Fibroblast of skin of abdomen (primary cell): ENCODE data around the gene ATF6.

Source experiments
- DNase-seq: peaks from one replicate; pipeline ENCODE4 v3.0.0-alpha.2; 2013

ATF6 gene

GRCh38 chr1:161978011-161978790, 212.1 kb downstream of the ATF6 start:
- DNase-seq, result no peak

GRCh38 chr1:161981126-161981525, 215.0 kb downstream of the ATF6 start:
- no peak for DNase-seq

DNA sequence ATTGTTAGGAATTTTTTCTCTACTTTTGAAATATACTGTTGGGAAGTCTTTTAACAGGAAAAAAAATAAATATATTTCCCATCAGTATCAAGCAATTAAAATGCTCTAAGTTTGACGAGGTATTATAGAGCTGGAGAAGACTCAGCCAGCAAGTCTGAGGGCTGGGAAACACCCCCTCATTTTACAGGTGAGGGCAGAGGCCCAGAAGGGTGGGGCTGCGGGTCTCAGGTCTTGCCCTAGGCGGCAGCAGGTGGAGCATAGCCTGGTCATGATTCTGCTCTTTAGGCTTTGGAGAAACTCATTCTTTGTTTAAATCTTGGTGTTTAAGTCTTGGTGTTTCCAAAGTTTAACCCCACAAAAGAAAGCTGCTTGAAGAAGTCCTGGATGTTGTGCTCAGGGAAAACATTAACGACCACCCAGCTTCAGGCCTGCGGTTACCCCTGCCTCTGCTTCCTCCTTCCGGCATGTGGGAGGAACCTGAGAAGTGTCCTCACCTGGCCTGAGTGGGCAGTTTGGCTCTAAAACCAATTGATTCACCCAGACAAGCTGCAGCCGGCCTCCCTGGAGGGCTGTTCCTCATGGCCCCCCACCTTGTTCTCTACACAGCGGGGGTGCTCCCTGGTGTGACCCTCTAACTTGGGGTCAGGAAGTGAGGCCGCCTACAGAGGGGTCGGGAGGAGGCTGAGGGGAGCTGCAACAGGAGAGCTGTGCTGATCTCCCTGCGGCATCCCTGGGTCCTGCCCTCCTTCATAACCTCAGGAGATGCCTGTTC, 215.8 kb downstream of the ATF6 start:
- no peak for DNase-seq

GRCh38 chr1:161982507-161982895, 216.4 kb downstream of the ATF6 start:
- DNase-seq, result no peak

DNA sequence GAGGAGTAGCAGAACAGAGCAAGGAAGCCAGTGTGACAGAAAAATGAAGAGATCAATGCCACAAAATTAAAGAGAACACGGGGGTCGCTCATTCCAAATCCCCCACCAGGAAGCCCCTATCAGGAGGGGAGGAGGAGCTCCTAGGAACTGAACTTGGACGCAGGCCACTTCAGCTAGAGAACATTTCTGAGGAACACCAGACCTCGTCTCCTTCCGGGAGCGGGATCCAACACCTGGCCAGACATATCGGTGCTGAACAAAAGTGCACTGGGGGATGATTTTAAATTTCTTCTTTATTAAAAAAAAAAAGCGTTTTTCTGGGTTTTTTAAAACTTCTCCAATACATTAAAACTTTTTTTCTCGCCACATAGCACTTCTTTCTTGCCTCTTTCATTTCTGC, 216.8 kb downstream of the ATF6 start:
- no peak for DNase-seq

- DNase-seq, result no peak
These were observed 217.6 kb downstream of the ATF6 start for GRCh38 chr1:161983725-161984124.

DNA sequence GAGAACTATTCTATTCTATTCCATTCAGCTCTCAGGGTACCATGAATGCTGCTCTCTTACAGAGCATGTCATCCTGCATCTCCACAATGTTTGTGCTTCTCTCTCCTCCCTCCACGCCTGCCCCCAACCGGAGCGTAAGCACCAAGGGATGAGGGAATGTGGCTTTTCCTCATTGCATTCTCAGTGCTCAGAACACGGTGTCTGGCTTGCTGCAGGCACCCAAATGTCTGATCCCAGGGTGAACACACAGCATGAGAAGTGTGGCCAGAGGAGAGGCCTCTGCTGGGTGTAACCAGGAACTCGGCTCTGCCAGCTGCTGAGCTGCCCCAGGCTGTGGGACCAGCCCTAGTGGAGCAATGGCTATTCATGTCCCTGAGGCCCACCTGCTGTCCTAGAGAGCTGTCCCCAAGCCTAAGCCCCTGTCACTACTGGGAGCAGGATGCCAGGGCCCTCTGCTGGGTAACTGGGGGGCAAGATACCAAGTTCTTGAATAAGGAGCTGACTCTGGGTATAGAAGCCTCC, 219.2 kb downstream of the ATF6 start:
- DNase-seq, result no peak

- no peak for DNase-seq
These were observed 220.2 kb downstream of the ATF6 start for GRCh38 chr1:161986328-161986727.

- no peak for DNase-seq
These were observed 221.2 kb downstream of the ATF6 start for GRCh38 chr1:161987303-161987702.

DNA sequence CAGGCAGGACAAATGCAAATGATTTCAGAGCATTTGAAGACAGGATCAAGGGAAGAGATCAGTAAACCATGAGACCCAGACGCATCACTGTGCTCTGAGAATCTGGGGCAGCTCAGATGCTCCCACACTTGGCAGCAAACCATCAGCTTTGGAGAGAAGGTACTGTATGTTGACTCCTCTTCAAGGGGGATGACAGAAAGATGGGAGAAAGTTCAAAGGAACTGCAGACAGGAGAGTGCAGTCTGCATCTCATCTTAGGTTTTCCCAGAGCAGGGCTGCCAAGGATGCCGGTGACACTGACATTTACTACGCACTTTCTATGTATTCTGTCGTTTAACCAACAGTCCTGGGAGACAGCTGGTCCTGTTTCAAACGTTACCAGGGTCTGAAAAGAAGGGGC, 221.8 kb downstream of the ATF6 start:
- DNase-seq, result no peak

DNA sequence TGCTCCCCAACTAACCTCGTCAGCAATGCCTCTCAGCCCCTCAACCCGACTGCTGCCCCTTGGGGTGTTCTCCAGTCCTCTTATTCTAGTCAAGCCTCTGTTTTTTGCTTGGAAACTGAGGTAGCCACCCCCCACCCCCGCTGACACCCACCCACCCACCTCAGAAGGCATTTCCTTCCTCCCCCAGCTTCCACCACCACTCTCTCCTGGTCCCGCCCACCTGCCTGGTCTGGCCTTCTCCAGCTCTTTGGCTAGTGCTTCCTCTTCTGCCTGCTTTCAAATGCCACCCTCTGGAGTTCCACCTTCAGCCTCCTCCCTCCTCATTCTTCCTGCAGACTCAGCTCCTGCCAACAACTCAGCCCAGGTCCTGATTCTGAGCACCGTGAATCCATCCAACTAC, 222.3 kb downstream of the ATF6 start:
- DNase-seq, result no peak

GRCh38 chr1:161989108-161989507, 223.0 kb downstream of the ATF6 start:
- peak; percentile 44 for DNase-seq

- DNase-seq, result no peak
These were observed 223.7 kb downstream of the ATF6 start for GRCh38 chr1:161989786-161990185.

DNA sequence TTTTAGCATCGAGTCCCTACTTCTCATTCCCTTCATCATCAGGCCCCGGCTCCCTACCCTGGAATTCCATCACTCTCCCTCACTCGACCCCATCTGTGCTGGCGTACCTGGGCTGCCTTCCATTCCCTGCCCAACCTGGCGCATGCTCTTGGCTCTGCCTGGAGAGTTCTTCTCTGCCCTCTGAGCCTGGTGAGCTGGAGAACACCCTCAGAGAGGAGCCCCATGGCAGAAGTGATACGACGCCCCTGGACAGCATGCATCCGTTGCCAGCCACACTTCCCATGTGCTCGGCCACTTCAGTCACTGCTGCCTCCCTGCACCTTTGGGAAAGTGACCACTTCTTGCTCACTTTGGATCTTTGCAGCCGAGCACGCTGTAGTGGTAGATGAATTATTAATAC, 227.5 kb downstream of the ATF6 start:
- no peak for DNase-seq

- peak; percentile 38 for DNase-seq
These were observed 228.1 kb downstream of the ATF6 start for GRCh38 chr1:161994175-161994668.

DNA sequence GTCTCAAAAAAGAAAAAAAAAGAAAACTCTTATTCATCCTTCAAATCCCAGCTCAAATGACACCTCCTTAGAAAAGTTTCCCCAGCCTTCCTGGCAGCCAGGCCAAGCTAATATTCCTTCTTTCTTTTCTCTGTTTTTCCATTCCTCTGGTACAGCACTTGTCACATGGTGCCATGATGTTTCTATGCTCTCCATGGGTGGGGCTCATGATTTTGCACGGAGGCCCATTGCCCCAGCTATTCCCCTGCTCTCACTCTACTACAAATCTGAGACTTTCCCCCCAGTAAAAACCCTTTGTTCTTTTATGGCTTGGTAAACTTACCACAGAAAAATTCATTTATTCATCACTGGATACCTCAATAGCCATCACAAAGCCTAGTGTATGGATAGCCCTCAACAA, 231.0 kb downstream of the ATF6 start:
- no peak for DNase-seq

DNA sequence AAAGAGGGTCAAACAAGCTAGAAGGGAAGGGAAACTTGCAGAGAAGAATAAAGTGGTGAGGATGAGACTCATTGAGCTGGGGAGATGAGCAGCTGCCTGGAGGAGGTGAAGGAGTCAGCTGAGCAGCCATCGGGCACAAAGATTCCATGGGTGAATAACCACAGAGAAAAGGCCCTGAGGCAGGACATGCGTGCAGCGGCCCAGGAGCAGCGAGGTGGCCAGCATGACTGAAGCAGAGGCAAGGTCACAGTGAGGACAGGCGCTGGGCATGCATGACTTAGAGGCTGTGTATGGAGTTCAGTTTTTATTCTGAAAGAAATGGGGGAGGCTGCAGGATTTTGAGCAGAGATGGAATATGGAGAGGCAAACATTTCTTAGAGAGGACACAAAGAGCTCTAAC, 232.7 kb downstream of the ATF6 start:
- DNase-seq, result no peak

DNA sequence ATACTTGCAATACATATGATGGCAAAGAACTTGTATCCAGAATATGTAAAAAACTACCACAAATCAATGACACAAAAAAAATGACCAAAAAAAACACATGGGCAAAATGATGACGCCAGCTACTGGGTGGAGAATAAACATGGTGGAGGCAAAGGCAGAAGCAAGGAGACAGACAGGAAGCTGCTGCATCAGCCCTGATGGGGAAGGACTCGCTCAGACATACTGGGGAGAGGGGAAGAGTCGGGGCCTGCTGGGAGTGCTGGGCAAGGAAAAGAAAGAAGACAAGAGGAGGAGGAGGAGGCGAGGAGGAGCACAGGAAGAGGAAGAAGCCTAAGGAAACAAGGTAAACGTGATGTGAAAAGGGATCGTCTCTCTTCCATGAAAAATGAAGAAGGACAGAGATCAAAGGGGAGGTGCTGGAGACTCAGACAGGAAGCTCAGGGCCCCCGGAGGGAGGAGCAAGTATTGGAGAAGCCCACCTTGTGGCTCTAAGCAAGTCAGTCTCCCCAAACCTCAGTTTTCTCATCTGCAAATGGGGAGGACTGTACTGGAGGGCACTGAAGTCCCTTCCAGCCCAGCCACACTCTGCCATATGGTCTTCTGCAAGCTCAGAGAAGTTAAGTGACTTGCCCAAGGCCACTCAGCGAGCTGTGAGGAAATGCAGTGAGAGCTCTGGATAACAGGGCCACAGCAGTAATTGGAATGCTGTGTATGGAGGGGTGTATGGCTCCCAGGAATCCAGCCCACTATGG, 233.4 kb downstream of the ATF6 start:
- no peak for DNase-seq

- DNase-seq, result no peak
These were observed 233.9 kb downstream of the ATF6 start for GRCh38 chr1:162000053-162000420.

DNA sequence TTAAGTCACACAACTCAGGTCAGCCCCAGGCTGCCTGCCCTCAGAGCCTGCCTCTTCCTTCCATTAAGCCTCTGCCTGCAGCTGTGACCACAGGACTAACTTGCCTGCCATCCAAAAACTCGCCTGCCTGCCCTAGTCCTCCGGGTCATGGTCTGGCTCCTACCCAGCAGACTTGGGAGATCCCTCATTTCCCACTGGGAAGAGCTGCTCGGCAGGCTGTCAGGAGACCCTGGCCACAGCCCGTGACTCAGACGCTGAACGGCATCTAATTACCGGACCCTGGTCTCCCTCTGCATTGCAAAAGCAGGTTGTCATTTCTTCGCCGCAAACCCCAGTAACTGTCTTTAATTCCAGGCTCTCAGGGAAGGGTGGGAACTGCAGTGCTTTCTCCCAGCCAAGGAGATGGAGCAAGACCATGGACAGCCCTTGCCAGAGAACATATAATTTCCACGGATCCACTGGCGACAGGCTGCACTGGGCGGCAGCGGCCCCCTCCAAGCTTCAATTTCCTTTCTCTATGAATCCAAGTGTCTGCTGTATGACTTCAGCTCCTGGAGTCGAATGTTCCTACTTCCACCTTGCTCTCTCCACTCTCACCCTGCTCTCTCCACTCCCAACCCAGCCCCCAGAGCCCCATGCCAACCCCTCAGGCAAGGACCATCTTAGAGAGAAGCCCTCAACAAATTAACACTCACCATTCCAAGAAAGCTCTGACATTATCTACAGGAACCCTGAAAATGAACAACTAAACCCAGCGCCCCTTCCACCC, 237.1 kb downstream of the ATF6 start:
- DNase-seq, result peak; percentile 93

DNA sequence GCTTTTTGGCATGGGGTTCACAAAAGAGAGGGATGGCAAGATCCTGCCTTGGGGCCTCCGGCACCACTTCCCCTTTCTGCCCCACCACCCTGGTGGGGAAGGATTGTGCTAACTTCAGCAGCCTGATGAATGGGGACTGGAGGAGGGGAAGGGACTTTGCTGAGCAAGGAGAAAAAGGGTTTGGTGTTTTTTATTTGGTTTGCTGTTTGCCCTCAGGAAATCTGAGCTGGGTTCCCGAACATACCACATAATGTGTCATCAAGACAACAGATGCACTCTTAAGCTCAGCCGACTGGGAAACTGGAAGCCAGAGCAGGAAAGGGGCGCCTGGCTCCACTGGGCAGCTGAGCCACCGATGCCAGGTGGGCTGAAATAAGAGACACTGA, 237.7 kb downstream of the ATF6 start:
- peak; percentile 75 for DNase-seq

GRCh38 chr1:162004441-162004950, 238.4 kb downstream of the ATF6 start:
- DNase-seq, result no peak
